Trophoblast cell (in vitro differentiated cells and primary cell): ENCODE results near the gene EPHB1.
A peak's percentile ranks its signal among the peaks of the same experiment; 100 is the strongest.

ENCODE experiments used
- DNase-seq, 2 donors: peaks; one replicate each; pipeline ENCODE4 v3.0.0-alpha.2; 2016
- H2AFZ ChIP-seq: 2 replicates; pipeline ENCODE4 v1.6.1; 2013; ENCODE audit warnings: low read length, moderate library complexity, mild to moderate bottlenecking; ENCODE audit not compliant: insufficient read depth, poor library complexity
- H2AK5ac ChIP-seq: 2 replicates; pipeline ENCODE4 v1.6.1; 2013; ENCODE audit warnings: mild to moderate bottlenecking, low read length
- H2BK120ac ChIP-seq: 2 replicates; pipeline ENCODE4 v1.6.1; 2013; ENCODE audit warnings: low read length, mild to moderate bottlenecking, moderate library complexity; ENCODE audit not compliant: insufficient read depth, poor library complexity
- H2BK12ac ChIP-seq: 2 replicates; pipeline ENCODE4 v1.6.1; 2013; ENCODE audit warnings: mild to moderate bottlenecking, low read length, moderate library complexity
- H2BK5ac ChIP-seq: 2 replicates; pipeline ENCODE4 v1.6.1; 2013; ENCODE audit warnings: low read length, low read depth, moderate library complexity, mild to moderate bottlenecking; ENCODE audit not compliant: poor library complexity
- H3K14ac ChIP-seq: 2 replicates; pipeline ENCODE4 v1.6.1; 2013; ENCODE audit warnings: mild to moderate bottlenecking, low read length
- H3K18ac ChIP-seq: 2 replicates; pipeline ENCODE4 v1.6.1; 2013; ENCODE audit warnings: mild to moderate bottlenecking, low read length
- H3K23ac ChIP-seq: 2 replicates; pipeline ENCODE4 v1.6.1; 2013; ENCODE audit warnings: low read length
- H3K27ac ChIP-seq: 2 replicates; pipeline ENCODE4 v1.5.1; 2013; ENCODE audit warnings: low read depth, mild to moderate bottlenecking, inconsistent platforms, low read length, moderate library complexity
- H3K27me3 ChIP-seq: 2 replicates; pipeline ENCODE4 v1.6.1; 2013; ENCODE audit warnings: inconsistent platforms, mild to moderate bottlenecking, low read length, moderate library complexity; ENCODE audit not compliant: insufficient read depth
- H3K36me3 ChIP-seq, 2 experiments: 1 replicate in 1 of 2; 2 replicates in 1 of 2; pipeline ENCODE4 v1.6.1; 2013; ENCODE audit warnings: low read length in 2 of 2, mild to moderate bottlenecking in 2 of 2, moderate library complexity in 1 of 2; ENCODE audit not compliant: insufficient read depth in 2 of 2, control insufficient read depth in 1 of 2
- H3K4ac ChIP-seq: 2 replicates; pipeline ENCODE4 v1.6.1; 2013; ENCODE audit warnings: low read depth, mild to moderate bottlenecking, low read length, moderate library complexity
- H3K4me1 ChIP-seq, 2 experiments: 1 replicate in 1 of 2; 2 replicates in 1 of 2; pipeline ENCODE4 v1.6.1; 2013; ENCODE audit warnings: low read length in 2 of 2, mild to moderate bottlenecking in 2 of 2, moderate library complexity in 1 of 2; ENCODE audit not compliant: insufficient read depth in 2 of 2, control insufficient read depth in 1 of 2
- H3K4me2 ChIP-seq: 2 replicates; pipeline ENCODE4 v1.6.1; 2013; ENCODE audit warnings: inconsistent platforms, mild to moderate bottlenecking, low read length, moderate library complexity
- H3K4me3 ChIP-seq: 2 replicates; pipeline ENCODE4 v1.5.1; 2013; ENCODE audit warnings: mild to moderate bottlenecking, low read depth, low read length, inconsistent platforms
- H3K79me1 ChIP-seq: one replicate; pipeline ENCODE4 v1.6.1; 2013; ENCODE audit warnings: low read length
- H3K79me2 ChIP-seq: 2 replicates; pipeline ENCODE4 v1.6.1; 2013; ENCODE audit warnings: low read length, mild to moderate bottlenecking; ENCODE audit not compliant: control insufficient read depth, insufficient read depth, poor library complexity
- H3K9ac ChIP-seq: 2 replicates; pipeline ENCODE4 v1.6.1; 2013; ENCODE audit warnings: mild to moderate bottlenecking, low read length
- H3K9me3 ChIP-seq: 2 replicates; pipeline ENCODE4 v1.6.1; 2013; ENCODE audit warnings: low read depth, mild to moderate bottlenecking, control low read depth, inconsistent platforms, low read length; ENCODE audit not compliant: insufficient read depth
- H4K12ac ChIP-seq: 2 replicates; pipeline ENCODE4 v1.6.1; 2013; ENCODE audit warnings: low read depth, mild to moderate bottlenecking, low read length, moderate library complexity
- H4K8ac ChIP-seq: 2 replicates; pipeline ENCODE4 v1.6.1; 2013; ENCODE audit warnings: low read depth, mild to moderate bottlenecking, low read length, moderate library complexity
- H4K91ac ChIP-seq: one replicate; pipeline ENCODE4 v1.6.1; 2013; ENCODE audit warnings: low read depth, mild to moderate bottlenecking, low read length, moderate library complexity
- WGBS: extraction: QIAGEN DNeasy Blood & Tissue Kit; methylation state at CpG from one replicate; pipeline ENCODE4 v1.1.7; 2013; ENCODE audit warnings: missing lambda C conversion rate; ENCODE audit not compliant: insufficient read length, insufficient coverage; ENCODE audit errors: extremely low coverage; 5-methylcytosine and 5-hydroxymethylcytosine counted together

The EPHB1 gene

DNA sequence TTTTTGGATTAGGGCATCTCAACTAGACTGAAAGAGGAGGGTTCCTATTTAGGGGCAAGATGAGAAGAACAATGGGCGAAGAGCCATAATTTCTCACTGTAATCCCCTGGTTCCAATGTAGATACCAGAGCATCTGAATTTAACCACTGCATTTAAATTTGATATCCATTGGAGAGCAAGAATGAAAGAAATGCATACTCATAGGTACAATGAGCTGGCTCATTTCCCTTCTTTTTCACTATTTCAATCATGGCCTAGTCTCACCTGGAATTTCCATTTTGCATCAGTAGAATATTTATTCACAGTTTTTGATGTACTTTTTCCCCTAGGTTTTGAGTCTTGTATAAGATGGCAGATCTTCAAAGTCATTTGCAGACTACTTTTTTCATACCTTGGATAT lies 13.8 kb downstream of the EPHB1 start:
- no peaks in the 10 kb centered on the region for H3K36me3 ChIP-seq
- no peaks in the 10 kb centered on the region for H3K79me2 ChIP-seq
- no peak overlapping the region for H3K9ac ChIP-seq
- H3K27me3 ChIP-seq: no peaks in the 10 kb centered on the region
- H3K23ac ChIP-seq: no peak overlapping the region
- H3K79me1 ChIP-seq: no peaks in the 10 kb centered on the region
- H3K18ac ChIP-seq: no peak overlapping the region
- peaks cover 2% of the 10 kb centered on the region for H3K9me3 ChIP-seq
- no peak overlapping the region for H2AFZ ChIP-seq
- no peak overlapping the region for H2BK12ac ChIP-seq
- DNase-seq: no peak
- peaks cover 2 to 14% of the 10 kb centered on the region in 2 experiments for H3K4me1 ChIP-seq
- H4K8ac ChIP-seq: no peak overlapping the region
- no peak overlapping the region for H3K27ac ChIP-seq
- no peak overlapping the region for H3K14ac ChIP-seq
- H3K4me2 ChIP-seq: no peak overlapping the region
- H4K12ac ChIP-seq: no peak overlapping the region
- WGBS: no CpG with 5 or more reads among the region's 1 CpG
- H2BK5ac ChIP-seq: no peak overlapping the region
- H2BK120ac ChIP-seq: no peak overlapping the region
- no peak overlapping the region for H3K4ac ChIP-seq
- no peak overlapping the region for H2AK5ac ChIP-seq
- H4K91ac ChIP-seq: no peak overlapping the region
- no peak overlapping the region for H3K4me3 ChIP-seq

DNA sequence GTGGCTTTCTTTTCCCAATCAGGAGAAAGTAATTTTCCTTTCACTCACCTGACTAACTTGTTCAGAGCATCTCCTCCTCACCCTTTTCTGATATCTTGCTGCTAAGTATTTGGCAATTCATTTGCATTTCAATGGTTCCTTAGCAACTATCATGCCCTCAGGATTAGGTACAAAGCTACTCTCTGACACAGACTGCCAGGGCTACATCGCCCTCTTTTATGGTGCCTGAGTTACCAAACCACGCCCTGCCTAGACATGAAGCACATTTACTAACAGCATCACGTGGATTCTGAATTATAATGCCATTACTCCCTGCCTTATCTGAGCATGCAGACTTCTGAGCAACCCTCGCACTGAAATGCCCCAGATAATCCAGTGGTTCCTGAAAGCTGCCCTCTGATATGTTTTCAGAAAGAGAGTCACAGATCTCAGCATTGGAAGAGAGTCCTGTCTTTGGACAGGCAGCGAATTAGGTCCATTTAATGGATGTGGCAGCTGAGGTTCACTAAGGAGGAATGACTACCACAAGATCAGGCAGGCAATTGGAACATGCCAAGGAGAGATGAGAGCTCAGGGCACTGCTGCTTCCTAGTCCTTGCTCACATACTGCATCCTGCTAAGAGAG lies 14.5 kb downstream of the EPHB1 start:
- no peaks in the 10 kb centered on the region for H3K27me3 ChIP-seq
- H4K8ac ChIP-seq: no peak overlapping the region
- H2BK5ac ChIP-seq: no peak overlapping the region
- H3K23ac ChIP-seq: no peak overlapping the region
- H3K36me3 ChIP-seq: no peaks in the 10 kb centered on the region
- no peak overlapping the region for H2BK120ac ChIP-seq
- H2AK5ac ChIP-seq: no peak overlapping the region
- H3K4ac ChIP-seq: no peak overlapping the region
- no peak overlapping the region for H3K4me2 ChIP-seq
- H3K79me2 ChIP-seq: no peaks in the 10 kb centered on the region
- H2BK12ac ChIP-seq: no peak overlapping the region
- H3K14ac ChIP-seq: no peak overlapping the region
- peaks cover 2 to 14% of the 10 kb centered on the region in 2 experiments for H3K4me1 ChIP-seq
- H3K27ac ChIP-seq: no peak overlapping the region
- H4K12ac ChIP-seq: no peak overlapping the region
- no peak overlapping the region for H2AFZ ChIP-seq
- H3K18ac ChIP-seq: no peak overlapping the region
- H3K4me3 ChIP-seq: no peak overlapping the region
- no peaks in the 10 kb centered on the region for H3K79me1 ChIP-seq
- no peak for DNase-seq
- H3K9ac ChIP-seq: no peak overlapping the region
- H4K91ac ChIP-seq: no peak overlapping the region
- no CpG with 5 or more reads among the region's 5 CpGs for WGBS
- peaks cover 2% of the 10 kb centered on the region for H3K9me3 ChIP-seq

DNA sequence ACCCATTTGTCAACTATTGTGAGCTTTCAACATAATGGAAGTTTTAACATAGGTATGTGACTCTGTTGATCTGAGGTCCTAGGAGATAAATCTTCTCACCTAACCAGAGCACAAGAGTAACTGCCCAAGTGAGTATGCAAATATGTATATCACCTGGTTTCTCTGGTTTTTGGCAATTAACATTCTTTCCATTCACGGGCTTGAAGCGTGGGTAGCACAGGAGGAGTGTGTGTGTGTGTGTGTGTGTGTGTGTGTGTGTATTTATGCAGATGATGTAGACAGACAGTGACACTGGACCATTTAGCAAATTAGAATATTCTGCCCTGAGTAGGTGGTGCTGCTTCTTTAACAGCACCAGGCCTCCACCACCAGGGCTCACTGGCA lies 15.0 kb downstream of the EPHB1 start:
- Histone ChIP-seq H2AK5ac (no peak overlapping the region), H4K12ac (no peak overlapping the region), H3K23ac (no peak overlapping the region), H3K27me3 (no peaks in the 10 kb centered on the region), H4K91ac (no peak overlapping the region), H3K9ac (no peak overlapping the region), H3K18ac (no peak overlapping the region), H2AFZ (no peak overlapping the region), H3K27ac (no peak overlapping the region), H2BK120ac (no peak overlapping the region), H3K79me2 (no peaks in the 10 kb centered on the region), H3K79me1 (no peaks in the 10 kb centered on the region), H3K14ac (no peak overlapping the region), H2BK12ac (no peak overlapping the region), H3K9me3 (peaks cover 2% of the 10 kb centered on the region), H3K4me1 (peaks cover 2 to 14% of the 10 kb centered on the region in 2 experiments), H3K4ac (no peak overlapping the region), H4K8ac (no peak overlapping the region), H3K4me3 (no peak overlapping the region), H2BK5ac (no peak overlapping the region), H3K4me2 (no peak overlapping the region), H3K36me3 (no peaks in the 10 kb centered on the region)
- peak; percentile 4 to 60 for DNase-seq
- no CpG with 5 or more reads among the region's 2 CpGs for WGBS

DNA sequence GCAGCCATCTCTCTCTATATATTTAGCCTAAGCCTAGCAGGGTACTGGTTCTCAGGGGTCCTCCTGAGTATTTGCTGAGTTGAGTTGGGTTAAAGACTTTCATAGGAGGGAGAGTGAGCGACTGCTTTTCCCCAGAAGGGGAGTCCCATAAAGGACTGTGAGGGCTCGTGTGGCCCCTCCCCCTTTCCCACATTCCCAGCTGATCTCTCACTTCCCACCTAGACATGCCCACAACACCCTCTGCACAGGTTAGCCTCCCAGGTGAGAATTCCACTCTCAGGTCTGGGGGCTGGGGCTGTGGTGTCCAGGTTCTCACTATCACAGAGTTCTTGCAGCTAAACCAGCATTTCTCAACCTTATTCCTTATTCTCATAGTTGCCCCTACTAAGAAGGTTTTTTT lies 15.8 kb downstream of the EPHB1 start:
- no peaks in the 10 kb centered on the region for H3K9me3 ChIP-seq
- H2BK12ac ChIP-seq: no peak overlapping the region
- H3K79me2 ChIP-seq: no peaks in the 10 kb centered on the region
- H3K18ac ChIP-seq: no peak overlapping the region
- H3K14ac ChIP-seq: no peak overlapping the region
- H3K27me3 ChIP-seq: no peaks in the 10 kb centered on the region
- no peaks in the 10 kb centered on the region for H3K36me3 ChIP-seq
- H2AFZ ChIP-seq: no peak overlapping the region
- whole genome bisulfite sequencing: no CpG with 5 or more reads among the region's 2 CpGs
- no peak overlapping the region for H3K4me2 ChIP-seq
- no peak overlapping the region for H3K23ac ChIP-seq
- H2AK5ac ChIP-seq: no peak overlapping the region
- H4K8ac ChIP-seq: no peak overlapping the region
- H3K4ac ChIP-seq: no peak overlapping the region
- H2BK5ac ChIP-seq: no peak overlapping the region
- no peak overlapping the region for H4K91ac ChIP-seq
- no peaks in the 10 kb centered on the region for H3K79me1 ChIP-seq
- H3K27ac ChIP-seq: no peak overlapping the region
- H3K4me3 ChIP-seq: no peak overlapping the region
- no peak overlapping the region for H3K9ac ChIP-seq
- H2BK120ac ChIP-seq: no peak overlapping the region
- no peak for DNase-seq
- peaks cover 0 to 14% of the 10 kb centered on the region in 2 experiments for H3K4me1 ChIP-seq
- H4K12ac ChIP-seq: no peak overlapping the region
